Neuronal stem cell (in vitro differentiated cells): ENCODE results near the gene GGCX.

Experiments used
- DNase-seq: peaks from one replicate; pipeline ENCODE4 v3.0.0-alpha.2; 2013; ENCODE audit warnings: low spot score
- H2AFZ ChIP-seq: one replicate; pipeline ENCODE4 v1.6.1; 2013; ENCODE audit warnings: mild to moderate bottlenecking, low read length, inconsistent platforms
- H2AK5ac ChIP-seq: 2 replicates; pipeline ENCODE4 v1.6.1; 2013; ENCODE audit warnings: low read depth, mild to moderate bottlenecking, inconsistent platforms, low read length, moderate library complexity, mixed read lengths
- H2BK120ac ChIP-seq: 2 replicates; pipeline ENCODE4 v1.6.1; 2013; ENCODE audit warnings: low read depth, mild to moderate bottlenecking, inconsistent platforms, low read length, moderate library complexity, mixed read lengths
- H2BK12ac ChIP-seq: one replicate; pipeline ENCODE4 v1.6.1; 2013; ENCODE audit warnings: low read length, inconsistent platforms
- H2BK15ac ChIP-seq: 2 replicates; pipeline ENCODE4 v1.6.1; 2013; ENCODE audit warnings: mild to moderate bottlenecking, low read length, inconsistent platforms, mixed read lengths
- H2BK5ac ChIP-seq: one replicate; pipeline ENCODE4 v1.6.1; 2013; ENCODE audit warnings: inconsistent platforms, mild to moderate bottlenecking, low read length, moderate library complexity
- H3K14ac ChIP-seq: one replicate; pipeline ENCODE4 v1.6.1; 2013; ENCODE audit warnings: low read length, inconsistent platforms
- H3K18ac ChIP-seq: 2 replicates; pipeline ENCODE4 v1.6.1; 2013; ENCODE audit warnings: low read length, inconsistent platforms
- H3K23ac ChIP-seq: 2 replicates; pipeline ENCODE4 v1.6.1; 2013; ENCODE audit warnings: low read depth, mild to moderate bottlenecking, mixed read lengths, low read length, inconsistent platforms; ENCODE audit not compliant: poor library complexity
- H3K27ac ChIP-seq: replicated peaks from 3 replicates; pipeline ENCODE4 v1.5.1; 2013; ENCODE audit warnings: low read length, inconsistent platforms
- H3K27me3 ChIP-seq, 3 experiments: 2 replicates each; pipeline ENCODE4 v1.6.1; 2013; ENCODE audit warnings: low read length in 3 of 3, mild to moderate bottlenecking in 2 of 3, inconsistent platforms in 1 of 3, low read depth in 1 of 3, mixed read lengths in 1 of 3, moderate library complexity in 1 of 3; ENCODE audit not compliant: control insufficient read depth in 3 of 3, insufficient read depth in 3 of 3
- H3K36me3 ChIP-seq, 2 donors: replicated peaks in 1 of 2; 2 replicates each; pipeline ENCODE4 v1.6.1; 2013; ENCODE audit warnings: low read length in 2 of 2; ENCODE audit not compliant: control insufficient read depth in 2 of 2, insufficient read depth in 2 of 2
- H3K4ac ChIP-seq: 2 replicates; pipeline ENCODE4 v1.6.1; 2013; ENCODE audit warnings: inconsistent platforms, mild to moderate bottlenecking, low read length, moderate library complexity
- H3K4me1 ChIP-seq, 2 donors: 1 replicate in 1 of 2; 2 replicates in 1 of 2; pipeline ENCODE4 v1.6.1; 2013; ENCODE audit warnings: low read length in 2 of 2, low read depth in 1 of 2; ENCODE audit not compliant: control insufficient read depth in 2 of 2, insufficient read depth in 1 of 2
- H3K4me2 ChIP-seq: one replicate; pipeline ENCODE4 v1.6.1; 2013; ENCODE audit warnings: mild to moderate bottlenecking, low read length, inconsistent platforms; ENCODE audit not compliant: insufficient read depth, poor library complexity, severe bottlenecking
- H3K4me3 ChIP-seq, 2 donors: 2 replicates each; pipeline ENCODE4 v1.5.1; 2013; ENCODE audit warnings: low read length in 2 of 2, mild to moderate bottlenecking in 2 of 2, inconsistent platforms in 1 of 2, moderate library complexity in 1 of 2
- H3K79me1 ChIP-seq: one replicate; pipeline ENCODE4 v1.6.1; 2013; ENCODE audit warnings: low read depth, mild to moderate bottlenecking, inconsistent platforms, low read length, moderate library complexity
- H3K9ac ChIP-seq: one replicate; pipeline ENCODE4 v1.6.1; 2013; ENCODE audit warnings: mild to moderate bottlenecking, low read depth, low read length, inconsistent platforms; ENCODE audit not compliant: poor library complexity
- H3K9me3 ChIP-seq, 2 donors: replicated peaks in 1 of 2; 2 replicates each; pipeline versions ENCODE3 to v1.6.1; 2013; ENCODE audit warnings: low read length in 2 of 2, mild to moderate bottlenecking in 2 of 2, inconsistent platforms in 1 of 2, low read depth in 1 of 2, mixed read lengths in 1 of 2, moderate library complexity in 1 of 2; ENCODE audit not compliant: control insufficient read depth in 2 of 2, insufficient read depth in 1 of 2
- H4K8ac ChIP-seq: one replicate; pipeline ENCODE4 v1.6.1; 2013; ENCODE audit warnings: low read depth, mild to moderate bottlenecking, inconsistent platforms, low read length, moderate library complexity
- H4K91ac ChIP-seq: one replicate; pipeline ENCODE4 v1.6.1; 2013; ENCODE audit warnings: low read length, low read depth, mild to moderate bottlenecking, inconsistent platforms; ENCODE audit not compliant: poor library complexity
- WGBS, 2 donors: extraction: QIAGEN DNeasy Blood & Tissue Kit; methylation state at CpG; one replicate each; pipeline ENCODE4 v1.1.7; 2013; ENCODE audit warnings: missing lambda C conversion rate in 2 of 2, mixed read lengths in 1 of 2; ENCODE audit not compliant: insufficient read length in 2 of 2, insufficient replicate concordance in 1 of 2; ENCODE audit errors: extremely low coverage in 2 of 2; 5-methylcytosine and 5-hydroxymethylcytosine counted together

GGCX gene

GRCh38 chr2:85589982-85590791, 28.9 kb upstream of the GGCX start:
- Histone ChIP-seq H3K9ac (no peak overlapping the region), H3K4me1 (peaks cover 5 to 22% of the 10 kb centered on the region in 2 donors), H2BK120ac (no peak overlapping the region), H2BK12ac (no peak overlapping the region), H4K8ac (no peak overlapping the region), H3K14ac (no peak overlapping the region), H3K27ac (no peak overlapping the region), H4K91ac (no peak overlapping the region), H3K4me3 (no peak overlapping the region), H3K36me3 (no peaks in the 10 kb centered on the region), H3K4me2 (no peak overlapping the region), H3K79me1 (no peaks in the 10 kb centered on the region), H3K27me3 (peaks cover 0 to 8% (median 0%) of the 10 kb centered on the region in 3 experiments), H2BK5ac (no peak overlapping the region), H2AK5ac (no peak overlapping the region), H3K18ac (no peak overlapping the region), H2AFZ (peak overlapping the region; percentile 71), H3K4ac (no peak overlapping the region), H3K23ac (no peak overlapping the region), H2BK15ac (no peak overlapping the region), H3K9me3 (peaks cover 0 to 2% of the 10 kb centered on the region in 2 donors)
- no CpG with 5 or more reads among the region's 7 CpGs for WGBS, 2 donors
- no peak for DNase-seq

GRCh38 chr2:85589181-85589580, 27.9 kb upstream of the GGCX start:
- Histone ChIP-seq H3K23ac (no peak overlapping the region), H2BK15ac (no peak overlapping the region), H3K9me3 (peaks cover 0 to 2% of the 10 kb centered on the region in 2 donors), H3K79me1 (no peaks in the 10 kb centered on the region), H3K18ac (no peak overlapping the region), H3K4me1 (peaks cover 6 to 18% of the 10 kb centered on the region in 2 donors), H2BK120ac (no peak overlapping the region), H3K4me2 (no peak overlapping the region), H3K36me3 (no peaks in the 10 kb centered on the region), H2BK12ac (no peak overlapping the region), H2BK5ac (no peak overlapping the region), H3K27me3 (peaks cover 0 to 17% (median 0%) of the 10 kb centered on the region in 3 experiments), H3K14ac (no peak overlapping the region), H4K91ac (no peak overlapping the region), H2AFZ (no peak overlapping the region), H3K27ac (no peak overlapping the region), H4K8ac (no peak overlapping the region), H2AK5ac (no peak overlapping the region), H3K4ac (no peak overlapping the region), H3K4me3 (no peak overlapping the region), H3K9ac (no peak overlapping the region)
- no peak for DNase-seq
- WGBS, 2 donors = no CpG with 5 or more reads among the region's 4 CpGs

GRCh38 chr2:85588645-85589044, 27.4 kb upstream of the GGCX start:
- no CpG with 5 or more reads among the region's 4 CpGs for WGBS, 2 donors
- Histone ChIP-seq H3K27me3 (peaks cover 0 to 22% (median 3%) of the 10 kb centered on the region in 3 experiments), H3K23ac (no peak overlapping the region)

GRCh38 chr2:85588236-85588635, 26.9 kb upstream of the GGCX start:
- no CpG with 5 or more reads among the region's 4 CpGs for WGBS, 2 donors
- Histone ChIP-seq H3K4me1 (peaks cover 6 to 15% of the 10 kb centered on the region in 2 donors), H2BK12ac (no peak overlapping the region)

More at GRCh38 chr2:85588645-85589044, 27.4 kb upstream of the GGCX start:
- Histone ChIP-seq H2AK5ac (no peak overlapping the region), H3K4me1 (peaks cover 6 to 15% of the 10 kb centered on the region in 2 donors), H4K91ac (no peak overlapping the region), H3K9ac (no peak overlapping the region), H3K4me3 (no peak overlapping the region), H2AFZ (peak overlapping the region; percentile 46), H3K36me3 (no peaks in the 10 kb centered on the region), H2BK12ac (no peak overlapping the region), H3K4ac (no peak overlapping the region), H2BK120ac (no peak overlapping the region), H2BK5ac (no peak overlapping the region), H3K4me2 (no peak overlapping the region), H3K14ac (no peak overlapping the region), H3K18ac (no peak overlapping the region), H3K9me3 (peaks cover 0 to 2% of the 10 kb centered on the region in 2 donors), H3K79me1 (no peaks in the 10 kb centered on the region), H2BK15ac (no peak overlapping the region), H3K27ac (no peak overlapping the region), H4K8ac (no peak overlapping the region)
- DNase-seq = no peak

More at GRCh38 chr2:85588236-85588635, 26.9 kb upstream of the GGCX start:
- DNase-seq = no peak
- no peak overlapping the region for H3K23ac ChIP-seq
- no peaks in the 10 kb centered on the region for H3K36me3 ChIP-seq
- no peaks in the 10 kb centered on the region for H3K79me1 ChIP-seq
- peaks cover 0 to 2% of the 10 kb centered on the region in 2 donors for H3K9me3 ChIP-seq
- H3K18ac ChIP-seq = no peak overlapping the region
- no peak overlapping the region for H4K8ac ChIP-seq
- no peak overlapping the region for H2BK5ac ChIP-seq
- H2AFZ ChIP-seq = peak overlapping the region; percentile 46
- no peak overlapping the region for H3K4me3 ChIP-seq
- H2BK120ac ChIP-seq = no peak overlapping the region
- no peak overlapping the region for H3K27ac ChIP-seq
- no peak overlapping the region for H3K4me2 ChIP-seq
- no peak overlapping the region for H3K14ac ChIP-seq
- H2BK15ac ChIP-seq = no peak overlapping the region
- no peak overlapping the region for H3K4ac ChIP-seq
- H3K27me3 ChIP-seq = peaks cover 0 to 24% (median 3%) of the 10 kb centered on the region in 3 experiments
- no peak overlapping the region for H2AK5ac ChIP-seq
- H4K91ac ChIP-seq = no peak overlapping the region
- no peak overlapping the region for H3K9ac ChIP-seq
